Astrocyte (in vitro differentiated cells and primary cell): ENCODE measurements around the gene GLP1R. TPM values are rescaled to one million over a fixed set of nuclear protein-coding genes. Genes with fewer than 3 reads are reported as not detected.
"Not testable (repeated sequence)": the region's sequence is repeated elsewhere in the genome, so short reads cannot be mapped to it uniquely, and the experiment has no call there.

ENCODE experiments used
- DNase-seq: peaks from one replicate; pipeline ENCODE4 v3.0.0-alpha.2; 2010; ENCODE audit warnings: low read depth
- FAIRE-seq: peaks from 2 replicates; lab custom pipeline; 2011; peaks lifted over from hg19 to GRCh38; lab: Jason Lieb, UNC
- H2AFZ ChIP-seq: 2 replicates; pipeline ENCODE4 v1.6.0; 2012; ENCODE audit warnings: low read depth, low read length, inconsistent platforms
- H3K27ac ChIP-seq: 2 replicates; pipeline ENCODE4 v1.5.1; 2011; ENCODE audit warnings: low read depth, low read length, inconsistent platforms
- H3K27me3 ChIP-seq: 2 replicates; pipeline ENCODE4 v1.6.0; 2011; ENCODE audit warnings: low read length, inconsistent platforms; ENCODE audit not compliant: insufficient read depth
- H3K36me3 ChIP-seq: 2 replicates; pipeline ENCODE4 v1.5.1; 2011; ENCODE audit warnings: low read length, inconsistent platforms; ENCODE audit not compliant: insufficient read depth
- H3K4me1 ChIP-seq: 2 replicates; pipeline ENCODE4 v1.5.1; 2011; ENCODE audit warnings: low read length, inconsistent platforms; ENCODE audit not compliant: insufficient read depth
- H3K4me2 ChIP-seq: 2 replicates; pipeline ENCODE4 v1.6.0; 2012; ENCODE audit warnings: low read length, inconsistent platforms
- H3K4me3 ChIP-seq: 2 replicates; pipeline ENCODE4 v1.5.1; 2011; ENCODE audit warnings: low read depth, mild to moderate bottlenecking, low read length, inconsistent platforms; ENCODE audit not compliant: insufficient read depth
- H3K79me2 ChIP-seq: 2 replicates; pipeline ENCODE4 v1.6.0; 2012; ENCODE audit warnings: mild to moderate bottlenecking, low read length, inconsistent platforms; ENCODE audit not compliant: insufficient read depth
- H3K9ac ChIP-seq: 2 replicates; pipeline ENCODE4 v1.6.0; 2012; ENCODE audit warnings: mild to moderate bottlenecking, low read length, inconsistent platforms
- H3K9me3 ChIP-seq: 2 replicates; pipeline ENCODE4 v1.5.1; 2012; ENCODE audit warnings: low read depth, mild to moderate bottlenecking, low read length, inconsistent platforms; ENCODE audit not compliant: insufficient read depth
- H4K20me1 ChIP-seq: 2 replicates; pipeline ENCODE4 v1.6.0; 2012; ENCODE audit warnings: low read length, inconsistent platforms; ENCODE audit not compliant: insufficient read depth
- H3K27ac Mint-ChIP-seq: one replicate; pipeline ENCODE4 v1.8.0; 2021; ENCODE audit warnings: mild to moderate bottlenecking, mixed read lengths; ENCODE audit not compliant: unreplicated experiment
- H3K27me3 Mint-ChIP-seq: one replicate; pipeline ENCODE4 v1.8.0; 2021; ENCODE audit warnings: low read depth, mixed read lengths; ENCODE audit not compliant: unreplicated experiment
- H3K36me3 Mint-ChIP-seq: one replicate; pipeline ENCODE4 v1.8.0; 2021; ENCODE audit warnings: low read depth, mixed read lengths; ENCODE audit not compliant: unreplicated experiment
- H3K4me1 Mint-ChIP-seq: one replicate; pipeline ENCODE4 v1.8.0; 2021; ENCODE audit warnings: low read depth, mixed read lengths; ENCODE audit not compliant: unreplicated experiment
- H3K4me3 Mint-ChIP-seq: one replicate; pipeline ENCODE4 v1.8.0; 2021; ENCODE audit warnings: mild to moderate bottlenecking, moderate library complexity, mixed read lengths; ENCODE audit not compliant: unreplicated experiment
- H3K9me3 Mint-ChIP-seq: one replicate; pipeline ENCODE4 v1.8.0; 2021; ENCODE audit warnings: mild to moderate bottlenecking, mixed read lengths; ENCODE audit not compliant: unreplicated experiment
- EZH2 ChIP-seq: IDR thresholded peaks from 2 replicates; pipeline ENCODE4 v1.6.1; 2012; ENCODE audit warnings: mild to moderate bottlenecking, low read length, inconsistent platforms; ENCODE audit not compliant: insufficient read depth
- total RNA-seq: library from RNA; stranded (reverse); gene quantifications from 2 replicates; pipeline ENCODE4 v1.2.1, GENCODE V29; 2021
- TF ChIP-seq, protein P1 (sequence below): IDR thresholded peaks from 2 replicates; pipeline ENCODE4 v1.5.1; 2011; ENCODE audit warnings: low read depth, mild to moderate bottlenecking, inconsistent platforms, low read length, moderate library complexity; ENCODE audit not compliant: insufficient read depth

GLP1R gene
- total RNA-seq, 1 donor from 2014 or later: not detected

DNA sequence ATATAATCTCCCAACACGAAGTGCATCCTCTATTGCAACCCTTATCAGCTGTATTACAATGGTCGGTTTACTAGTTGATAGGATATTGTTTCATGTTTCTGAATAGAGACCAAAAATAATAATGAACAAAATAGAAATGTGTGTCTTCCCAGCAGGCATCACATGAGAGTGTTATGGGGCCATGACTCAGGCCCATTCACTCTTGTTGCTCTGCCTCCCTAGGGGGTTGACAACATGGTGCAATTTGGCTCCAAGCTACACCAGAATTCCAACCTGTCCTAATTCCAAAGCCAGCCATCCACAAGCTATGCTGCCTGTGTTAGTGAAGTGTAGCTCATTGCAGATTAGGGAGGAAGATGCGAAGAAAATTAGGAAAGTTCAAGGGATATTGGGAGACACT, 79.5 kb downstream of the GLP1R start:
- no peak overlapping the region for H3K4me3 ChIP-seq
- Mint-ChIP-seq H3K4me1 (peaks cover 5% of the 10 kb centered on the region), H3K4me3 (no peak overlapping the region), H3K9me3 (no peaks in the 10 kb centered on the region), H3K27me3 (peaks cover 17% of the 10 kb centered on the region), H3K36me3 (no peaks in the 10 kb centered on the region), H3K27ac (no peak overlapping the region)
- TF ChIP-seq EZH2: no peak
- TF ChIP-seq, protein P1, sequence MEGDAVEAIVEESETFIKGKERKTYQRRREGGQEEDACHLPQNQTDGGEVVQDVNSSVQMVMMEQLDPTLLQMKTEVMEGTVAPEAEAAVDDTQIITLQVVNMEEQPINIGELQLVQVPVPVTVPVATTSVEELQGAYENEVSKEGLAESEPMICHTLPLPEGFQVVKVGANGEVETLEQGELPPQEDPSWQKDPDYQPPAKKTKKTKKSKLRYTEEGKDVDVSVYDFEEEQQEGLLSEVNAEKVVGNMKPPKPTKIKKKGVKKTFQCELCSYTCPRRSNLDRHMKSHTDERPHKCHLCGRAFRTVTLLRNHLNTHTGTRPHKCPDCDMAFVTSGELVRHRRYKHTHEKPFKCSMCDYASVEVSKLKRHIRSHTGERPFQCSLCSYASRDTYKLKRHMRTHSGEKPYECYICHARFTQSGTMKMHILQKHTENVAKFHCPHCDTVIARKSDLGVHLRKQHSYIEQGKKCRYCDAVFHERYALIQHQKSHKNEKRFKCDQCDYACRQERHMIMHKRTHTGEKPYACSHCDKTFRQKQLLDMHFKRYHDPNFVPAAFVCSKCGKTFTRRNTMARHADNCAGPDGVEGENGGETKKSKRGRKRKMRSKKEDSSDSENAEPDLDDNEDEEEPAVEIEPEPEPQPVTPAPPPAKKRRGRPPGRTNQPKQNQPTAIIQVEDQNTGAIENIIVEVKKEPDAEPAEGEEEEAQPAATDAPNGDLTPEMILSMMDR: no peak
- no peak overlapping the region for H3K9ac ChIP-seq
- H3K36me3 ChIP-seq: no peaks in the 10 kb centered on the region
- no peaks in the 10 kb centered on the region for H4K20me1 ChIP-seq
- no peak for DNase-seq
- H3K4me2 ChIP-seq: no peak overlapping the region
- no peak overlapping the region for H2AFZ ChIP-seq
- no peaks in the 10 kb centered on the region for H3K79me2 ChIP-seq
- no peaks in the 10 kb centered on the region for H3K9me3 ChIP-seq
- FAIRE-seq: no peak
- H3K27me3 ChIP-seq: peaks cover 2% of the 10 kb centered on the region
- H3K27ac ChIP-seq: no peak overlapping the region
- H3K4me1 ChIP-seq: no peaks in the 10 kb centered on the region

DNA sequence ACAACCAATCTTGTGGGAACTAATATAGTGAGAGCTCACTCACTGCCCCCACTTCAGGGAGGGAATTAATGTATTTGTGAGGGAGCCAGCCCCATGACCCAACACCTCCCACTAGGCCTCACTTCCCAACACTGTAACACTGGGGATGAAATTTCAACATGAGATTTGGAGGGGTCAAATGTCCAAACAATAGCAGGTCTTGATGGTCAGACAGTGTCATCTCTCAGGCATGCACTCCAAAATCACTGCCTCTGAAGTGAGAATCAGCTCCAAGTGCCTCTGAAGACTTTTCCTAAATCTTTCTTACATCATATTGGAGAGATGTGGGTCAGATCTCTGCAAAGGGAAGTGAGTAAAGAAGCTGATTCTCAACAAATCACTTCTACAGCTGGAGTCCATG, 80.3 kb downstream of the GLP1R start:
- H3K9me3 ChIP-seq: no peaks in the 10 kb centered on the region
- peaks cover 5% of the 10 kb centered on the region for H3K4me1 Mint-ChIP-seq
- H3K9me3 Mint-ChIP-seq: no peaks in the 10 kb centered on the region

DNA sequence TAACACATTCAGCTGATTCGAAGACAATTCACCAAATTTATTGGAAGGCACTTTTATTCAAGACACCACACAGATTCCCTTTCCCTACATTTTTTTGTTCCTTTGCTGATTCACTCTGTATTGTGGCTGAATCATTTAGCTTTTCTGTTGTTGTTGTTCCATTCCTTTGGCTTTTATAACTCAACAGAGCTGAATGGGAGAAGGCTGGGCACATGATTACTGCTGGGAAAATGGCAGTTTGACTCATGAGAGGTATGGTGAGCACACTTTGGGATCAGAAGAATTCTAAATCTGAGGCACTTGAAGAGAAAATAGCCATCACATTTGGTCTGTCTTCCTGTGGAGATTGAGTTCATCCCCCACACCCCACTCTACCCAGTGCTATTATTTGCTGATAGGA, 82.1 kb downstream of the GLP1R start:
- H3K79me2 ChIP-seq: no peaks in the 10 kb centered on the region
- no peak overlapping the region for H2AFZ ChIP-seq
- H3K9ac ChIP-seq: no peak overlapping the region
- peaks cover 5% of the 10 kb centered on the region for H3K4me1 Mint-ChIP-seq
- H3K27ac Mint-ChIP-seq: no peak overlapping the region
- no peaks in the 10 kb centered on the region for H3K9me3 Mint-ChIP-seq
- H3K4me3 Mint-ChIP-seq: no peak overlapping the region
- H3K27me3 Mint-ChIP-seq: peaks cover 6% of the 10 kb centered on the region
- H3K36me3 ChIP-seq: no peaks in the 10 kb centered on the region
- H3K4me3 ChIP-seq: no peak overlapping the region
- no peaks in the 10 kb centered on the region for H4K20me1 ChIP-seq
- no peak overlapping the region for H3K4me2 ChIP-seq
- no peaks in the 10 kb centered on the region for H3K4me1 ChIP-seq
- no peaks in the 10 kb centered on the region for H3K9me3 ChIP-seq
- no peak overlapping the region for H3K27ac ChIP-seq
- no peaks in the 10 kb centered on the region for H3K36me3 Mint-ChIP-seq
- FAIRE-seq (no peak), DNase-seq (no peak)
- no peak for TF ChIP-seq EZH2
- TF ChIP-seq, protein P1: no peak
- H3K27me3 ChIP-seq: no peaks in the 10 kb centered on the region

More for the DNA sequence above, 80.3 kb downstream of the GLP1R start:
- H3K4me3 ChIP-seq: no peak overlapping the region
- H3K4me2 ChIP-seq: no peak overlapping the region
- no peak for TF ChIP-seq EZH2
- TF ChIP-seq, protein P1: no peak
- H3K27me3 Mint-ChIP-seq: peaks cover 12% of the 10 kb centered on the region
- no peak overlapping the region for H3K9ac ChIP-seq
- FAIRE-seq: no peak
- H2AFZ ChIP-seq: no peak overlapping the region
- H3K4me3 Mint-ChIP-seq: no peak overlapping the region
- DNase-seq: no peak
- H3K36me3 ChIP-seq: no peaks in the 10 kb centered on the region
- peaks cover under 1% of the 10 kb centered on the region for H3K27me3 ChIP-seq
- H3K79me2 ChIP-seq: no peaks in the 10 kb centered on the region
- H4K20me1 ChIP-seq: no peaks in the 10 kb centered on the region
- no peaks in the 10 kb centered on the region for H3K36me3 Mint-ChIP-seq
- H3K4me1 ChIP-seq: no peaks in the 10 kb centered on the region
- H3K27ac ChIP-seq: no peak overlapping the region
- H3K27ac Mint-ChIP-seq: no peak overlapping the region

DNA sequence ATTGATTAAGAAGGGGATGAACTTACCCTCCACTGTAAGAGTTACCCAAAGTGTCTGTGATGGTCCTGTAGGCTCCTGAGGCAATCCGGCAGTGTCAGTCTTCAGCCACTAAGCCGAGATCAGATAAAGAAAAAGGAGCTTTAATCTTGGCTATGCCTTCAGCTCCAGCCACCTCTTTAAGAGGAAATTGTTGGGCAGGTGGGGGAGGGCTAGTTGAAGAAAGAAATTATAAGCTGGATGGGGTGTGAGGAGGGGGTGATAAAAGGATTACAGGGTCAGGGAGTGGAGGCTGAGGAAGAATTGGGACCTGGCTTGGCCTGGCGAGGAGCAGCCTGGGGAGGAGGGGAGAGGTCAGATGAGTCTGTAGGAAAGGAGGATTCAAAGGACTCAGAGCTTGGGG, 86.2 kb downstream of the GLP1R start:
- H3K9me3 ChIP-seq, FAIRE-seq, H3K36me3 Mint-ChIP-seq, H3K4me2 ChIP-seq, H3K4me1 Mint-ChIP-seq, H3K36me3 ChIP-seq, H3K27me3 Mint-ChIP-seq, H3K9ac ChIP-seq, H3K79me2 ChIP-seq, H3K4me3 ChIP-seq, H3K4me1 ChIP-seq, DNase-seq, H3K27ac ChIP-seq, H3K4me3 Mint-ChIP-seq, H4K20me1 ChIP-seq, H3K9me3 Mint-ChIP-seq, H2AFZ ChIP-seq, H3K27ac Mint-ChIP-seq, H3K27me3 ChIP-seq: not testable (repeated sequence)
